ENCODE measurements around the gene DNAH9. TPM values are rescaled to one million over a fixed set of nuclear protein-coding genes. Genes with fewer than 3 reads are reported as not detected.

Gene DNAH9
- total and polyA plus RNA-seq, 2 donors (not counting 1 experiment from before 2014, with no cell fraction given): not detected

DNA sequence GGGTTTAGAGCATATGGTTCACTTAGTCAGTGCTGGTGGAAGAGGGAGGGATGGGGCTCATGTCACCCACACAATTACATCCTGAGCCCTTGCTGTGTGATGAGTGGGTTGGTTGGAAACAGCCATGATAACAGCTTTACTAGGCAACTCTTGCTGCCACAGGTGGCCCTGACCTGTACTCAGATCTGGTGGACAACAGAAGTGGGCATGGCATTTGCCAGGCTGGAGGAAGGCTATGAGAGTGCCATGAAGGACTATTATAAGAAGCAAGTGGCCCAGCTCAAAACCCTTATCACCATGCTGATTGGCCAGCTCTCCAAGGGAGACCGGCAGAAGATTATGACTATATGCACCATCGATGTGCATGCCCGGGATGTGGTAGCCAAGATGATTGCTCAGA is 105.8 kb downstream of the DNAH9 start:
- Histone ChIP-seq H4K20me1 (ENCODE audit: control insufficient read depth, insufficient read depth, low read length, poor library complexity, severe bottlenecking) (no peaks in the 10 kb centered on the region), H3K4me1 (ENCODE audit: control insufficient read depth in 2 of 2, insufficient read depth in 2 of 2, low read length in 2 of 2) (no peaks in the 10 kb centered on the region), H2AFZ (ENCODE audit: insufficient read depth, low read depth, low read length, poor library complexity, severe bottlenecking) (no peak overlapping the region), H3K4me3 (ENCODE audit: control extremely low read depth in 1 of 5, extremely low read depth in 1 of 5, insufficient read depth in 1 of 5, low read depth in 2 of 5, low read length in 4 of 5) (no peak overlapping the region), H3K4me2 (replicated peaks; ENCODE audit: low read depth, low read length, poor library complexity, severe bottlenecking) (no peak overlapping the region), H3K9me3 (ENCODE audit: control extremely low read depth in 1 of 3, control insufficient read depth in 2 of 3, insufficient read depth in 1 of 3, low read length in 2 of 3) (no peaks in the 10 kb centered on the region), H3K36me3 (replicated peaks in 1 of 2; ENCODE audit: control extremely low read depth in 1 of 2, control insufficient read depth in 1 of 2, extremely low read depth in 1 of 2, insufficient read depth in 2 of 2, low read length in 1 of 2) (no peaks in the 10 kb centered on the region), H3K79me2 (ENCODE audit: control insufficient read depth, insufficient read depth, low read length) (no peaks in the 10 kb centered on the region), H3K27me3 (replicated peaks in 1 of 4; ENCODE audit: control extremely low read depth in 1 of 4, control insufficient read depth in 3 of 4, insufficient read depth in 4 of 4, low read length in 3 of 4) (no peaks in the 10 kb centered on the region), H3K27ac (ENCODE audit: low read length in 2 of 2) (no peak overlapping the region), H3K9ac (ENCODE audit: low read length) (no peak overlapping the region)
- Mint-ChIP-seq H3K4me3 (no peak overlapping the region), H3K4me1 (no peaks in the 10 kb centered on the region), H3K27me3 (no peaks in the 10 kb centered on the region), H3K9me3 (ENCODE audit: insufficient read depth) (peaks cover 5% of the 10 kb centered on the region), H3K27ac (no peak overlapping the region)
- ATAC-seq (ENCODE audit: low read depth) (no peak), DNase-seq (no peak)
- 97% methylated on average over 3 of the region's 3 CpGs for WGBS (ENCODE audit: insufficient coverage)
- ChIA-PET CTCF (no interaction called here), POLR2A (no interaction called here)
- intact Hi-C loops (cut with micrococcal nuclease): no loop called here
- TF ChIP-seq, protein P1, sequence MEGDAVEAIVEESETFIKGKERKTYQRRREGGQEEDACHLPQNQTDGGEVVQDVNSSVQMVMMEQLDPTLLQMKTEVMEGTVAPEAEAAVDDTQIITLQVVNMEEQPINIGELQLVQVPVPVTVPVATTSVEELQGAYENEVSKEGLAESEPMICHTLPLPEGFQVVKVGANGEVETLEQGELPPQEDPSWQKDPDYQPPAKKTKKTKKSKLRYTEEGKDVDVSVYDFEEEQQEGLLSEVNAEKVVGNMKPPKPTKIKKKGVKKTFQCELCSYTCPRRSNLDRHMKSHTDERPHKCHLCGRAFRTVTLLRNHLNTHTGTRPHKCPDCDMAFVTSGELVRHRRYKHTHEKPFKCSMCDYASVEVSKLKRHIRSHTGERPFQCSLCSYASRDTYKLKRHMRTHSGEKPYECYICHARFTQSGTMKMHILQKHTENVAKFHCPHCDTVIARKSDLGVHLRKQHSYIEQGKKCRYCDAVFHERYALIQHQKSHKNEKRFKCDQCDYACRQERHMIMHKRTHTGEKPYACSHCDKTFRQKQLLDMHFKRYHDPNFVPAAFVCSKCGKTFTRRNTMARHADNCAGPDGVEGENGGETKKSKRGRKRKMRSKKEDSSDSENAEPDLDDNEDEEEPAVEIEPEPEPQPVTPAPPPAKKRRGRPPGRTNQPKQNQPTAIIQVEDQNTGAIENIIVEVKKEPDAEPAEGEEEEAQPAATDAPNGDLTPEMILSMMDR (IDR thresholded peaks at IDR 0.05): no peak
- no peak for TF ChIP-seq EZH2 (IDR thresholded peaks at IDR 0.05; ENCODE audit: borderline replicate concordance, insufficient read depth, low read depth, low read length, poor library complexity, severe bottlenecking)

DNA sequence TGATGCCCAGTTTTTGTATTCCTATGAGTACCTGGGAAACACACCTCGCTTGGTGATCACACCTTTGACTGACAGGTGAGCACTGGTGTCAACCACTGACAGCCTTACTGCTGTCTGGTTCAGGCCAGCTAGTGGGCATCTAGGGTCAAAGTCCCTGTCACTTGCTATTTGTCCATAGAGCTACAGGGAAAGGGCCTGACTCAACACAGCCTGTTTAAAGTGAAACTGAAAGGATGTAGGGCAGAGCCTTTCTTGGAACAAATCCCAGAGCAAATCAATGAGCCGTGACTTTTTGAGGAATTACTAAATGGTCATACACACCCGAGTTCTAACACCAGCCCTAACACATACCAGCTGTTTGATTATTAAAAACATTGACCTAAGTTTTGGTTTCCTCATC is 106.8 kb downstream of the DNAH9 start:
- Mint-ChIP-seq H3K27me3 (no peaks in the 10 kb centered on the region), H3K4me1 (no peaks in the 10 kb centered on the region), H3K9me3 (ENCODE audit: insufficient read depth) (peaks cover 3% of the 10 kb centered on the region), H3K4me3 (no peak overlapping the region), H3K27ac (no peak overlapping the region)
- Histone ChIP-seq H3K4me3 (ENCODE audit: control extremely low read depth in 1 of 5, extremely low read depth in 1 of 5, insufficient read depth in 1 of 5, low read depth in 2 of 5, low read length in 4 of 5) (no peak overlapping the region), H3K4me1 (ENCODE audit: control insufficient read depth in 2 of 2, insufficient read depth in 2 of 2, low read length in 2 of 2) (no peaks in the 10 kb centered on the region), H3K36me3 (replicated peaks in 1 of 2; ENCODE audit: control extremely low read depth in 1 of 2, control insufficient read depth in 1 of 2, extremely low read depth in 1 of 2, insufficient read depth in 2 of 2, low read length in 1 of 2) (no peaks in the 10 kb centered on the region), H2AFZ (ENCODE audit: insufficient read depth, low read depth, low read length, poor library complexity, severe bottlenecking) (no peak overlapping the region), H3K9ac (ENCODE audit: low read length) (no peak overlapping the region), H3K27me3 (replicated peaks in 1 of 4; ENCODE audit: control extremely low read depth in 1 of 4, control insufficient read depth in 3 of 4, insufficient read depth in 4 of 4, low read length in 3 of 4) (no peaks in the 10 kb centered on the region), H3K79me2 (ENCODE audit: control insufficient read depth, insufficient read depth, low read length) (no peaks in the 10 kb centered on the region), H3K27ac (ENCODE audit: low read length in 2 of 2) (no peak overlapping the region), H4K20me1 (ENCODE audit: control insufficient read depth, insufficient read depth, low read length, poor library complexity, severe bottlenecking) (no peaks in the 10 kb centered on the region), H3K9me3 (ENCODE audit: control extremely low read depth in 1 of 3, control insufficient read depth in 2 of 3, insufficient read depth in 1 of 3, low read length in 2 of 3) (no peaks in the 10 kb centered on the region), H3K4me2 (replicated peaks; ENCODE audit: low read depth, low read length, poor library complexity, severe bottlenecking) (no peak overlapping the region)
- 69% methylated on average over 1 of the region's 3 CpGs for WGBS (ENCODE audit: insufficient coverage)
- intact Hi-C loops (cut with micrococcal nuclease): no loop called here
- TF ChIP-seq, protein P1 (IDR thresholded peaks at IDR 0.05): no peak
- no peak for TF ChIP-seq EZH2 (IDR thresholded peaks at IDR 0.05; ENCODE audit: borderline replicate concordance, insufficient read depth, low read depth, low read length, poor library complexity, severe bottlenecking)
- POLR2A ChIA-PET: no interaction called here
- DNase-seq: no peak
- CTCF ChIA-PET: no interaction called here
- ATAC-seq (ENCODE audit: low read depth): no peak
